Glutamatergic neuron (in vitro differentiated cells): ENCODE results near the gene IRAK1. TPM values are rescaled to one million over a fixed set of nuclear protein-coding genes. Genes with fewer than 3 reads are reported as not detected.
A peak's percentile ranks its signal among the peaks of the same experiment; 100 is the strongest.

Source experiments
- DNase-seq: peaks from one replicate; pipeline ENCODE4 v3.0.0; 2022
- H3K27ac Mint-ChIP-seq: one replicate; pipeline ENCODE4 v1.8.0; 2020; ENCODE audit warnings: mild to moderate bottlenecking, mixed read lengths, inconsistent platforms; ENCODE audit not compliant: unreplicated experiment
- H3K27me3 Mint-ChIP-seq: one replicate; pipeline ENCODE4 v1.8.0; 2020; ENCODE audit warnings: mild to moderate bottlenecking, moderate library complexity, mixed read lengths, inconsistent platforms; ENCODE audit not compliant: unreplicated experiment
- H3K36me3 Mint-ChIP-seq: one replicate; pipeline ENCODE4 v1.8.0; 2020; ENCODE audit warnings: mild to moderate bottlenecking, mixed read lengths, inconsistent platforms; ENCODE audit not compliant: unreplicated experiment
- H3K4me1 Mint-ChIP-seq: one replicate; pipeline ENCODE4 v1.8.0; 2020; ENCODE audit warnings: mild to moderate bottlenecking, low read depth, mixed read lengths, inconsistent platforms; ENCODE audit not compliant: unreplicated experiment
- H3K4me3 Mint-ChIP-seq: one replicate; pipeline ENCODE4 v1.8.0; 2020; ENCODE audit warnings: mild to moderate bottlenecking, mixed read lengths, inconsistent platforms; ENCODE audit not compliant: unreplicated experiment
- H3K9me3 Mint-ChIP-seq: one replicate; pipeline ENCODE4 v1.8.0; 2020; ENCODE audit warnings: mild to moderate bottlenecking, moderate library complexity, mixed read lengths, inconsistent platforms; ENCODE audit not compliant: unreplicated experiment
- CTCF ChIP-seq: fragments of 200-600 bp; sonication (generic); IDR thresholded peaks from one replicate; pipeline ENCODE4 v1.5.0; 2021; ENCODE audit not compliant: partially characterized antibody, unreplicated experiment
- total RNA-seq: library from RNA; stranded (reverse); fragmentation: NEBNext Ultra II Directional; extraction: Animal tissue kit (Norgen Biotek cat#: 25700); gene quantifications from one replicate; pipeline ENCODE4 v1.2.1, GENCODE V29; 2021; ENCODE audit not compliant: unreplicated experiment

IRAK1 gene
- total RNA-seq, 1 donor from 2014 or later = 60.3 TPM

- Mint-ChIP-seq H3K4me3 (no peak overlapping the region), H3K4me1 (peaks cover 13% of the 10 kb centered on the region), H3K27me3 (peaks cover 5% of the 10 kb centered on the region), H3K9me3 (peaks cover 3% of the 10 kb centered on the region), H3K36me3 (no peaks in the 10 kb centered on the region), H3K27ac (no peak overlapping the region)
- no peak for DNase-seq
- no peak for TF ChIP-seq CTCF
Measured at GRCh38 chrX:154021131-154021611, 1.5 kb upstream of the IRAK1 start.

GRCh38 chrX:154020536-154021115, 924 bp upstream of the IRAK1 start:
- Mint-ChIP-seq H3K4me1 (peaks cover 11% of the 10 kb centered on the region), H3K27me3 (peaks cover 5% of the 10 kb centered on the region), H3K27ac (peak overlapping the region; percentile 76), H3K9me3 (peaks cover 3% of the 10 kb centered on the region), H3K36me3 (no peaks in the 10 kb centered on the region), H3K4me3 (peak overlapping the region; percentile 65)
- no peak for TF ChIP-seq CTCF
- no peak for DNase-seq

- H3K27me3 Mint-ChIP-seq = peaks cover 3% of the 10 kb centered on the region
- no peaks in the 10 kb centered on the region for H3K36me3 Mint-ChIP-seq
- no peak for TF ChIP-seq CTCF
- DNase-seq = no peak
- H3K9me3 Mint-ChIP-seq = no peaks in the 10 kb centered on the region
- H3K4me1 Mint-ChIP-seq = peaks cover 8% of the 10 kb centered on the region
- peak overlapping the region; percentile 84 for H3K27ac Mint-ChIP-seq
- peak overlapping the region; percentile 61 for H3K4me3 Mint-ChIP-seq
Measured at GRCh38 chrX:154019061-154019621, 561 bp downstream of the IRAK1 start.

- TF ChIP-seq CTCF = no peak
- H3K36me3 Mint-ChIP-seq = no peaks in the 10 kb centered on the region
- peaks cover 3% of the 10 kb centered on the region for H3K27me3 Mint-ChIP-seq
- H3K9me3 Mint-ChIP-seq = no peaks in the 10 kb centered on the region
- H3K4me3 Mint-ChIP-seq = peak overlapping the region; percentile 61
- H3K4me1 Mint-ChIP-seq = peaks cover 6% of the 10 kb centered on the region
- H3K27ac Mint-ChIP-seq = peak overlapping the region; percentile 84
- no peak for DNase-seq
Measured at GRCh38 chrX:154018518-154019060, 1.1 kb downstream of the IRAK1 start.
